Fibroblast of lung (primary cell): ENCODE measurements around the gene JMJD1C.

Experiments
- CTCF ChIP-seq, 2 donors: IDR thresholded peaks in 1 of 2; conservative IDR thresholded peaks in 1 of 2; 1 replicate in 1 of 2; 2 replicates in 1 of 2; pipeline ENCODE4 v1.5.1; 2011 to 2012; ENCODE audit warnings: low read length in 2 of 2, control low read depth in 1 of 2, inconsistent platforms in 1 of 2, low read depth in 1 of 2, mild to moderate bottlenecking in 1 of 2
- EZH2 ChIP-seq: IDR thresholded peaks from 2 replicates; pipeline ENCODE4 v1.5.1; 2012; ENCODE audit warnings: low read length, control low read depth, mild to moderate bottlenecking; ENCODE audit errors: missing control alignments

- TF ChIP-seq CTCF (conservative IDR thresholded peaks at IDR 0.05 in 1 of 2, IDR thresholded peaks at IDR 0.05 in 1 of 2; ENCODE audit: low read depth in 1 of 2, low read length in 2 of 2) (no peak), EZH2 (no peak)
Measured at GRCh38 chr10:63123727-63124362, 341.9 kb downstream of the JMJD1C start.
